GM21367 (cell line): ENCODE data around the gene CASP3.
A peak's percentile ranks its signal among the peaks of the same experiment; 100 is the strongest.

Experiments
- ATAC-seq: cut with Tn5 transposase; IDR thresholded peaks from one replicate; pipeline ENCODE4 v1.9.1; 2021; ENCODE audit not compliant: unreplicated experiment

CASP3 gene

GRCh38 chr4:184649026-184649970, at the start of gene CASP3, which contains the start of gene PRIMPOL:
CASP3 (minus strand) TSS chr4:184649447; CDS start chr4:184638453, 10,994 bp downstream.
PRIMPOL (plus strand) TSS chr4:184649738; CDS start chr4:184657141, 7,403 bp downstream.
- peak; percentile 74 for ATAC-seq

GRCh38 chr4:184697956-184698355, 48.7 kb upstream of the CASP3 start:
- ATAC-seq: no peak

GRCh38 chr4:184695178-184695896, 46.1 kb upstream of the CASP3 start:
- no peak for ATAC-seq

GRCh38 chr4:184694412-184694956, 45.2 kb upstream of the CASP3 start:
- ATAC-seq: no peak

- no peak for ATAC-seq
These were observed 43.8 kb upstream of the CASP3 start for GRCh38 chr4:184693056-184693455.

- ATAC-seq: no peak
These were observed 40.4 kb upstream of the CASP3 start for GRCh38 chr4:184689681-184690080.

- ATAC-seq: no peak
These were observed 39.2 kb upstream of the CASP3 start for GRCh38 chr4:184688447-184688846.

- ATAC-seq: no peak
These were observed 38.8 kb upstream of the CASP3 start for GRCh38 chr4:184688005-184688404.

- no peak for ATAC-seq
These were observed 35.4 kb upstream of the CASP3 start for GRCh38 chr4:184684491-184685189.

- no peak for ATAC-seq
These were observed 32.7 kb upstream of the CASP3 start for GRCh38 chr4:184681916-184682315.

GRCh38 chr4:184680698-184681097, 31.5 kb upstream of the CASP3 start:
- ATAC-seq: no peak

GRCh38 chr4:184675821-184676492, 26.7 kb upstream of the CASP3 start:
- ATAC-seq: no peak

GRCh38 chr4:184675018-184675417, 25.8 kb upstream of the CASP3 start:
- ATAC-seq: no peak

GRCh38 chr4:184674011-184674410, 24.8 kb upstream of the CASP3 start:
- ATAC-seq: no peak

- no peak for ATAC-seq
These were observed 23.5 kb upstream of the CASP3 start for GRCh38 chr4:184672741-184673140.

- no peak for ATAC-seq
These were observed 21.9 kb upstream of the CASP3 start for GRCh38 chr4:184671101-184671500.

- ATAC-seq: no peak
These were observed 20.0 kb upstream of the CASP3 start for GRCh38 chr4:184669251-184669650.

- ATAC-seq: no peak
These were observed 19.4 kb upstream of the CASP3 start for GRCh38 chr4:184668511-184669114.

GRCh38 chr4:184668096-184668495, 18.8 kb upstream of the CASP3 start:
- no peak for ATAC-seq

GRCh38 chr4:184666670-184667069, 17.4 kb upstream of the CASP3 start:
- no peak for ATAC-seq
